NCI-H2171 treated with DMSO at 0.1 percent for 48 hours (cell line): Measurements from ENCODE around the gene JAK3.

Experiments
- DNase-seq: peaks from one replicate; lab custom pipeline; 2025; lab: John Stamatoyannopoulos, UW

JAK3 gene

DNA sequence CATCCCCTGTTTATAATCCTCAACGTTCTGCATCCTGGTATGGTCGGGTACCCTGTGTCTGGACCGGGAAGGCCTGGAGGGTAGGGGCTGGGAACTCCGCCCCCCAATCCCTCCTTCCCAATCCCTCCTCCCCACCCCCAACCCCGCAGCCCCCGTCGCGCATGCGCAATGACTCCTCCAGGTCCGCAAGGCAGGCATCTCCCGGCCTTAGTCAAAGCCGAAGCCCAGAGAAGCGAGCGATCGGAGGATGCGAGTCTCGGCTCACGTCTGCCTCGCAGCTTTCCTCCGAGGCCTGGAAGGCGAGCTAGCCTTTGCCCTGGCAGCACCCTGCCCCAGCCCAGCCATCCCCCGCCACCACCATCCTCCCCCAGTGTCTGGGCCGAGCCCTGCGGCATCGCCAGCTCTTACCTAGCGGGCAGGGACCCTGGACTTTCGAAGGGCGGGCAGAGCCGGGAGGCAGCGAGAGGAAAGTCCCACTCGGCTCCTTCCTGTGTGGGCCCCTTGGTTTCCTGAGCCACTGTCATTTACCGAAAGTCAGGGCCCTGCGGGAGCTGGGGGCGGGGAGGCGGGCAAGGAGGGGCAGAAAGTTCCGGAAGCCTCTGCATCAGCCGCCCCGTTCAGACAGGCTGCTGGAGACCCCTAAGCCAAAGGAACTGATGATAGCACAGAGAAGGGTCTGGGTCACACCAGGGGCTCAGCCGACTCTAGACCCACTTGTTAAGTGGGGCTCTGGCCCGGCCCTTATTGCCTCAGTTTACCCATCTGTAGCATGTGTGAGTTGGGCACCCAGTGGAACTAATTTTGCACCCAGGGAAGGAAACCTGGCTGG lies at the start of gene JAK3:
TSS of gene JAK3 (minus strand) at position 445 of the 829 bp plus-strand sequence. CDS start 3,565 bp downstream, outside the sequence.
- no peak for DNase-seq

DNA sequence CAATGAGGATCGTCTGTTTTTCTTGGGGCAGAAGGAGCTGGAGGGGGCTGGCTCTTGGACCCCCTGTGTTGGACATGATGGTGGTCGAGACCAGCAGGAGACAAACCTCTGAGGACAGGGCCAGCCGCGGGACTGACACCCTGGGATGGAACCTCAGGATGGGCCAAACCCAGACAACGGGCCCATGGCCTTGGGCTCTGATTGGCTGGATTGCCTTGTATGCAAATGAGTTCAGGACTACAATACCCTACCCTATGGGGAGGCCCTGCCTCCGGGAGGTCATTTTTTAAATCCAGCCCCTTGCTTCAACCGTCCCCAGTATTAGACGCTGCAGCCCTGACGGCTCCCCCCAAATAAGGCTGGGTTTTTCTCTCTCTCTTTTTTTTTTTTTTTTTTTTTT lies 46.0 kb upstream of the JAK3 start:
- DNase-seq: no peak

DNA sequence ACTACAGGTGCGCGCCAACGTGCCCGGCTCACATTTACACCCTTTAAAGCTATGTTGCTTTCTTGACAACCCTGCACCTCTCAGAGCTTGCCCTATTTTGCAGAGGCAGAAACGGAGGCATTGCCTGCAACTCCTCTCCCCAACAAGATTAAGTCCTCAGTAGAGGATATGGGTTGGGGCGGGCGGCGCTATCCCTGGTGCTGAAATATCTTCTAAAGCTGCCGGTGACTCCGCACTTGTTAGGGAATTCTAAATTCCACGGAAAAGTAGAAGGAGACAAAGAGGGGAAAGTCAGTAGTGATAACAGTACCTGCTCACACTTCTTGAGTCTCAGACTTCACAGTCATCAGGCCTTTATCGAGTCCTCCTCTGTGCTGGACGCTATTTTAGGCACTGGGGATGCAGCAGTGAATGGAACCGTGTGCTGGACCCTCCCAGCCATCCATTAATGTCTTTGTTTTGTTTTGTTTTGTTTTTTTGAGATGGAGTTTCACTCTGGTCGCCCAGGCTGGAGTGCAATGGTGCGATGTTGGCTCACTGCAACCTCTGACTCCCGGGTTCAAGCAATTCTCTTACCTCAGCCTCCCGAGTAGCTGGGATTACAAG lies 41.9 kb upstream of the JAK3 start:
- no peak for DNase-seq

DNA sequence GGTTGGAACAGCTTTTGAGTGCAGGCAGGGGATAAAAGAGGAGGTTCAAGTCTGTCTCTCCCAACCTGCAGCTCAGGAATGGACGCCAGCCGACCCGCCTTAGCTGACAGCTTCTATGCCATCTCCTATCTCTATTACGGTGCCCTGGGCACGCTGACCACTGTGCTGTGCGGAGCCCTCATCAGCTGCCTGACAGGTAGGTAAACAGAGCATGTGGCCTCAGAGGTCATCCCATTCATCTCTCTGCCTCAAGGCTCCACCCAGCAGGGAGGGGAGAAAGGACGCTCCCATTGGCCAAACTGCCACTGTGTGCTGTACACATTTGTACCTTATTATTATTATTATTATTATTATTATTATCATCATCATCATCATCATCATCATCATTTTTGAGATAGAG lies 40.5 kb upstream of the JAK3 start:
- no peak for DNase-seq

DNA sequence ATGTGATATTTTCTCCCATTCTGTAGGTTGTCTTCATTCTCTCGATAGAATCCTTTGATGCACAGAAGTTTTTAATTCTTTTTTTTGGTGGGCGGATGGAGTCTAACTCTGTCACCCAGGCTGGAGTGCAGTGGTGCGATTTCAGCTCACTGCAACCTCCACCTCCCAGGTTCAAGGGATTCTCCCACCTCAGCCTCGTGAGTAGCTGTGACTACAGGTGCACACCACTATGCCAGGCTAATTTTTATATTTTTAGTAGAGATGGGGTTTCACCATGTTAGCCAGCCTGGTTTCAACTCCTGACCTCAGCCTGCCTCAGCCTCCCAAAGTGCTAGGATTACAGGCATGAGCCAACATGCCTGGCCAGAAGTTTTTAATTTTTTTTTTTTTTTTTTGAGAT lies 39.4 kb upstream of the JAK3 start:
- DNase-seq: peak; percentile 45

DNA sequence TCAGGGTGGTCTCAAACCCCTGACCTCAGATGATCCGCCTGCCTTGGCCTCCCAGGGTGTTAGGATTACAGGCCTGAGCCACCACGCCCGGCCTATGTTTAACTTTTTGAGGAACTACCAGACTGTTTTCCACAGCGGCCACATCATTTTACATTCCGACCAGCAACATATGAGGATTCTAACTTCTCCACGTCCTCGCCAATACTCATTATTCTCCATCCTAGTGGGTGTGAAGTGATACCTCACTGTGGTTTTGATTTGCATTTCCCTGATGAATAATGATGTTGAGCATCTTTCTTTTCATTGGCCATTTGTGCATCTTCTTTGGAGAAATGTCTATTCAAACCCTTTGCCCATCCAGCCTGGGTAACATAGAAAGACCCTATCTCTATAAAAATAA lies 38.7 kb upstream of the JAK3 start:
- DNase-seq: no peak

DNA sequence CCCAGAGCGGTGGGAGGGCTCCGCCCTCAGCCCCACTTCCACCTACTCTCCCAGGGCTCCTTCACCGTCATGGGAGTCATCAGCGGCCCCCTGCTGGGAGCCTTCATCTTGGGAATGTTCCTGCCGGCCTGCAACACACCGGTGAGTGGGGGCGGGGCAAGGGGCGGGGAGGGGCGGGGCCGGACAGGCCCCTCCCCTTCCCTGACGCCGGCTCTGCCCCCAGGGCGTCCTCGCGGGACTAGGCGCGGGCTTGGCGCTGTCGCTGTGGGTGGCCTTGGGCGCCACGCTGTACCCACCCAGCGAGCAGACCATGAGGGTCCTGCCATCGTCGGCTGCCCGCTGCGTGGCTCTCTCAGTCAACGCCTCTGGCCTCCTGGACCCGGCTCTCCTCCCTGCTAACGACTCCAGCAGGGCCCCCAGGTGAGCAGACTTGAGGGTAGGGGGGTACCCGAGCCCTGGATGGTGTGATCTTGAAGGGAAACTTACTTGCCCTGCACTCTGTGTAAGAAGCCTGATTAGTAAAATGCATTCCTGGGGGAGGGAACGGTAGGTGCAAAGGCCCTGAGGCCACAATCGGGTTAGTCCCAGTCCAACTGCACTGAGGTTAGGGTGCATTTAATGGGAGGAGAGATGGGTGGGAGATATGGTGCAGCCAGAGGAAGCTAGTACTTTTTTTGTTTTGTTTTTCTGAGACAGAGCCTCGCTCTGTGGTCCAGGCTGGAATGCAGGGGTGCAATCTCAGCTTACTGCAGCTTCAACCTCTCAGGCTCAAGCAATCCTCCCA lies 36.0 kb upstream of the JAK3 start:
- DNase-seq: no peak

DNA sequence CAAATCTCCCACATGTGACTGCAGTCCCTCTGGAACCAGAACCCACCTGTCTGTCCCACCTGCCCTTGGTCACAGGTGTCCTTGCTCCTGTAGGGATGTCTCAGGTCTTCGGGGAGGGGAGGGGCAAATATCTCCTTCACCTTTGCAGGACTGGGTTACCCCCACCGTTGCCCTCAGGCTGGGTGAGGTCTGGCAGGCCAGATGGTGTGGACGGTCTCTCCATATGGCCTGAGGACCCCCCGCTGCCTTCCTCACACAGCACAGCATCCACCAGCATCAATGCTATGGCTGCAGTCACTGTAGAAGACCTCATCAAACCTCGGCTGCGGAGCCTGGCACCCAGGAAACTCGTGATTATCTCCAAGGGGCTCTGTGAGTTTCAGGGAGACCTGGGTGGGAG lies 33.9 kb upstream of the JAK3 start:
- no peak for DNase-seq

DNA sequence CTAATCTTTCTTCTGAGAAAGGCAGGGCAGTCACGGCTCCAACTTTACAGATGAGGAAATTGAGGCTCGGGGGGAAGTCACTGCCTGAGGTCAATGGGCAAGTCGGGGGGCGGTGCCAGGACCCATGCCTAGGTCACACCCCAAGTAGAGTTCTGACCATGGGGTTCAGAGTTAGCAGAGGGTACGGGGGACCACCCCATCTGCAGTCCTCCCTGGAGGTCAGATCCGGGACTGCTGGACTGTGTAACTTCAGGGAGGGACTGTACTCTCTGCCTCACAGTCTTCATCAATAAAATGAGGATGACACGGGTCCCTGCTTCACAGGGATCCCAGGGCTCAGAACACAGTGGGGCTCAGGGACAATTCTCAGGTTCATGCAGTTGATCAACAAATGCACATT lies 31.7 kb upstream of the JAK3 start:
- DNase-seq: no peak

DNA sequence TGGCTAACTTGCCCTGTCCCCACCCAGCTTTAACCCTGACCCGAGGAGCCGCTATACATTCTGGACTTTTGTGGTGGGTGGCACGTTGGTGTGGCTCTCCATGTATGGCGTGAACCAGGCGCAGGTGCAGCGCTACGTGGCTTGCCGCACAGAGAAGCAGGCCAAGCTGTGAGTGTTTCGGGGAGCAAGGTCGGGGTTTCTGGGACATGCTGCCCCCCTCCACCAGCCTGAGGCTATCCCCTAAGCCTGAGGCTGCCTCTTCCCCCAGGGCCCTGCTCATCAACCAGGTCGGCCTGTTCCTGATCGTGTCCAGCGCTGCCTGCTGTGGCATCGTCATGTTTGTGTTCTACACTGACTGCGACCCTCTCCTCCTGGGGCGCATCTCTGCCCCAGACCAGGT lies 29.9 kb upstream of the JAK3 start:
- DNase-seq: no peak

DNA sequence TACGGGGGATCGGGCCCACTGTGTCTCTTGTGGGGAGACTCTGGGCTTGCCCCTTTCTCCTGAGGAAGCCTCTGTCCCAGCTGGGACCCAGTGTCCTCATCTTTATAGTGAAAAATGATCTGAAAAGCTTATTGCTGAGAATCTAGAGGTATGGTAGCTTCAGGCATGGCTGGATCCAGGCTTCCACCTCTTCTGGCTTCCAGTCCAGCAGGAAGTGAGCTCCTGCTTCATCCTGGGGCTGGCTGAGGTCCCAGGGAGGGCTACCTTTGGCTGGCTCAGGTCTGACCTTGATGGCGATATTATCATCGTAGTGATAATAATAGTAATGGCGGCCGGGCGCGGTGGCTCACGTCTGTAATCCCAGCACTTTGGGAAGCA lies 27.0 kb upstream of the JAK3 start:
- no peak for DNase-seq

DNA sequence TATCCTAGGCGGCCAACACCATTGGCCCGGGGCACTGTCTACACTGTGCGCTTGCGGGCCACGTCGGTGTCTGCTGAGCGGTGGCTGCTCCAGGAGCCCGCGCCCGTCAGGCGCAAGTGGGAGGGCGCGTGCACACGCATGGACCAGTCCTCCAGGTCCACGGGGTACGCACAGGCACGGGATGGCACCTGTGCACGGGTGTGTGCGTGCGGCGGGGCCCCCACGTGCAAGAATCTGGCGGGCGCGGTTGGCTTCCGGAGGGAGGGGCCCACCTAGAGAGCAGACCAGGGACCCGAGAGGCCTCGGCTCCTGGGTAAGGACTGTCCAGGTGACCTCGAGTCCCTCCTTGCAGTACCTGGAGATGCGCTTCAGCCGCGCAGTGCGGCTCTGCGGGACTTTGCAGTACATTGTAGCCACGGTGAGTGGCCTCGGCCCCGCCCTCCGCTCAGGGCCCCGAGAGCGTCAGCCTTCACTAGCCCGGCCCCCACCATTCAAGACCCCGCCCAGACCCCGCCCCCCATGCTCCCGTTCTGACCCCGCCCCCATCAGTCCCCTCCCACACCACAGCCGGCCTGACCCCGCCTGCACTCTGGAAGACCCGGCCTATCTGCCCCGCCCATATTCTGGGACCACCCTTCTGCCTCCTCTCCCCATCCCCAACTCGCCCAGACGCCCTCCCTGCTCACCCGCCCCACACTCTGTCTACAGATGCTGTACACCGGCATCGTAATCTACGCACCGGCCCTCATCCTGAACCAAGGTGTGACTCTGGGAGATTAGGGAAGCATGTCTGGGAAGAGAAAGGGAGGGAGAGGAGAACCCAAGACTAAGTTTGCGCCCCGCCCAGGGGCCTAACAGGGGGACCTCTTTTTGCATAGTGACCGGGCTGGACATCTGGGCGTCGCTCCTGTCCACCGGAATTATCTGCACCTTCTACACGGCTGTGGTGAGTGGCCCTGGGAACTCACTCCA lies 26.3 kb upstream of the JAK3 start:
- peak; percentile 76 for DNase-seq

DNA sequence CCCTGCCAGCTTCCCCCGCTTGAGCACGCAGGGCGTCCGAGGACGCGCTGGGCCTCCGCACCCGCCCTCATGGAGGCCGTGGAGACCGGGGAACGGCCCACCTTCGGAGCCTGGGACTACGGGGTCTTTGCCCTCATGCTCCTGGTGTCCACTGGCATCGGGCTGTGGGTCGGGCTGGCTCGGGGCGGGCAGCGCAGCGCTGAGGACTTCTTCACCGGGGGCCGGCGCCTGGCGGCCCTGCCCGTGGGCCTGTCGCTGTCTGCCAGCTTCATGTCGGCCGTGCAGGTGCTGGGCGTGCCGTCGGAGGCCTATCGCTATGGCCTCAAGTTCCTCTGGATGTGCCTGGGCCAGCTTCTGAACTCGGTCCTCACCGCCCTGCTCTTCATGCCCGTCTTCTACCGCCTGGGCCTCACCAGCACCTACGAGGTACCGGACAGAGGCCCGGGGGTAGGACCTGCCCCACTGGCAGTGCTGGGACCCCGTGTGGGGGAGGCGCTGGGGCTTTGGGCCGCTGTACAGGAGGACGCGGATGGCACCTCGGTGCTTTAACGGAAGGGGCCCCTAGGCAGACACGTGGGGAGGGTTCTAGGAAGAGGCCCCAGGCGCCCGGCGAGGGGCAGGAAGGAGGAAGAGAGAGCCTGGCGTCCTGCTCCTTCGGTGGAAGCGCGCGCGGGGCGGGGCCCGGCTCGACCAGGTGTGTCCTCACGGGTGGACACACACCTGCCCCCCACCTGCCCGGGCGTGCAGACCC lies 24.6 kb upstream of the JAK3 start:
- DNase-seq: no peak

DNA sequence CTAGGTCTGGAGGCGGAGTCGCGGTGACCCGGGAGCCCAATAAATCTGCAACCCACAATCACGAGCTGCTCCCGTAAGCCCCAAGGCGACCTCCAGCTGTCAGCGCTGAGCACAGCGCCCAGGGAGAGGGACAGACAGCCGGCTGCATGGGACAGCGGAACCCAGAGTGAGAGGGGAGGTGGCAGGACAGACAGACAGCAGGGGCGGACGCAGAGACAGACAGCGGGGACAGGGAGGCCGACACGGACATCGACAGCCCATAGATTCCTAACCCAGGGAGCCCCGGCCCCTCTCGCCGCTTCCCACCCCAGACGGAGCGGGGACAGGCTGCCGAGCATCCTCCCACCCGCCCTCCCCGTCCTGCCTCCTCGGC lies 24.1 kb upstream of the JAK3 start, which contains the start of gene SLC5A5:
TSS of gene SLC5A5 (plus strand) at position 68 of the 373 bp plus-strand sequence. CDS start 375 bp downstream, outside the sequence.
- DNase-seq: no peak

DNA sequence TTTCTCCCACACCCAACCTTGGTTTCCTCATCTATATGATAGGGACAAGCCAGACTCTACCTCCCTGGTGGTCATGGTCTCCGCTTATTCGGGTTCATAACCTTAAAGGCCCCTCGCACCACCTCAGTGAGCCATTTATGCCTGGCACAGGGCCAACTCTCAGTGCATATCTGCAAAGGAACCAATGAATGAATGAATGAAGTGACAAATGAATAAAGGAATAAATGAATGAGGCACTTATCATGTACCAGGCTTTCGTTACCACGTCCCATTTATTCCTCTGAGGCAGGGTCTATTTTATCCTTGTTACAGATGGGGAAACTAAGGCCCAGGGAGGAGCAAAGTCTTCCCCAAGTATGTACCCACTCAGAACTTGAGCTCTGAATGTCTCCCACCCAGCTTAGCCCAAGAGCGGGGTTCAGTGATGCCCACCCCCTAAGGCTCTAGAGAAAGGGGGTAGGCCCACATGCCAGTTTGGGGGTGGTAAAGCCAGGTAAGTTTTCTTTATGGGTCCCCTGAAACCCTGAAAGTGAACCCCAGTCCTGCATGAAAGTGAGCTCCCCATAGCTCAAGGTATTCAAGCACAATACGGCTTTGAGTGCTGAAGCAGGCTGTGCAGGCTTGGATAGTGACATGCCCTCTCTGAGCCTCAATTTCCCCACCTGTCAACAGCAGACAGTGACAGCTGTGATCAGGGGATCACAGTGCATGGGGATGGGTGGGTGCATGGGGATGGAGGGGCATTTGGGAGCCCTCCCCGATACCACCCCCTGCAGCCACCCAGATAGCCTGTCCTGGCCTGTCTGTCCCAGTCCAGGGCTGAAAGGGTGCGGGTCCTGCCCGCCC lies 23.5 kb upstream of the JAK3 start:
- DNase-seq: no peak

DNA sequence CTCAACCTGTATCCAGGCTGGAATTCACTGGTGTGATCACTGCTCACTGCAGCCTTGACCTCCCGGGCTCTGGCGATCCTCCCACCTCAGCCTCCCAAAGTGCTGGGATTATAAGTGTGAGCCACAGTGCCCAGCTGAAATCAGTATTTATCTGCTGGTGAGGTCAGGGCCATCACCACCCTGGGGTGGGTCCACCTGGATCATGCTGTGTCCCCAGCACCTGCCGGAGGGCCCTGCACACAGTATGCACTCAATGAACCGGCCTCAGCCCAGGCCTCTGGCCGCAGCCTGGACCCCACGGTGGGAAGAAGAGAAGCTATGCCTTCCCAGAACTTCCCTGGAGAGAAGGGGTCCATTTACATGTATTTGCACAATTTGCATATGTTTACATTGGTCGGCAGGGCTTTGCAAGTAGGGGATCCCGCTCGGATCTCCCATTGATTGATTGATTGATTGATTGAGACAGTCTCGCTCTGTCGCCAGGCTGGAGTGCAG lies 21.4 kb upstream of the JAK3 start:
- DNase-seq: no peak

DNA sequence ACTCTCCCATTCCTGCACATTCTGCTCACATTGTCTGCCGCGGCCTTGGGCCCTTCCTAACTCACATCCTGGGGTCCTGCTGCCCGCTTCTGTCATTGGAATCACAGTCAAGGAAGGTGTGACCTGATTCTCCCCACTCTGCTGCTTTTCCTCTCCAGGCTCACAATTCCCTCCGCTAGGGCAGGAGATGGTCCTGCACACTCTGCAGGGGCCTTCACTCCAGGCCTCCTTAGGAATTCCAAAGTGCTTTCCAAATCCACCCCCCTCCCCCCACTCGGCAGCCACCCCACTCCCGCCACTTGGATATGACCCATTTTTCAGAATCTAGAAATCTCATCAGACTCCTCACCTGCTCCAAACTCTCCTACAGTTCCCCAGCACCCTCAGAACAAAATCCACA lies 20.9 kb upstream of the JAK3 start:
- no peak for DNase-seq

DNA sequence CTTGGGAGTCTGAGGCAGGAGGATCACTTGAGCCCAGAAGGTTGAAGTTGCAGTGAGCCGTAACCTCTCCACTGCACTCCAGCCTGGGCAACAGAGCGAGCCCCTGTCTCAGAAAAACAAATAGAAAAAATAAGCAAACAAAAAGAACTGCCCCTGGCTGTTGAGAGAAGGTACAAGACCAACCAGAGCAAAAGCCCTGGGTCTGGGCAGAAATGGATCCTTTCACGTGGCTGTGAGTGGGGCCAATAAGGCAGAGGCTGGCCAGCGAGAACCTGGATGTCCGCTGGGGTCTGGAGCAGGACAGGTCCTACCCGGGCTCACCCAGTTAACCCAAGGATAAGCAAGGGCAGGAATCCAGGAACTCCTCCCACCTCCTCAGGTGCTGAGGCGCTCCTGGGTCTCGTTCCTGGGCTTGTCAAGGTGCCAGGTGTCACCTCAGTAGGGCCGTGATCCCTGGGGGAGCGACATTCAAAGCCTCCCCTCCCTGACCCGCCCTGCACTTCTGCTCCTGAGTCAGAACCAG lies 19.2 kb upstream of the JAK3 start:
- DNase-seq: peak; percentile 19

DNA sequence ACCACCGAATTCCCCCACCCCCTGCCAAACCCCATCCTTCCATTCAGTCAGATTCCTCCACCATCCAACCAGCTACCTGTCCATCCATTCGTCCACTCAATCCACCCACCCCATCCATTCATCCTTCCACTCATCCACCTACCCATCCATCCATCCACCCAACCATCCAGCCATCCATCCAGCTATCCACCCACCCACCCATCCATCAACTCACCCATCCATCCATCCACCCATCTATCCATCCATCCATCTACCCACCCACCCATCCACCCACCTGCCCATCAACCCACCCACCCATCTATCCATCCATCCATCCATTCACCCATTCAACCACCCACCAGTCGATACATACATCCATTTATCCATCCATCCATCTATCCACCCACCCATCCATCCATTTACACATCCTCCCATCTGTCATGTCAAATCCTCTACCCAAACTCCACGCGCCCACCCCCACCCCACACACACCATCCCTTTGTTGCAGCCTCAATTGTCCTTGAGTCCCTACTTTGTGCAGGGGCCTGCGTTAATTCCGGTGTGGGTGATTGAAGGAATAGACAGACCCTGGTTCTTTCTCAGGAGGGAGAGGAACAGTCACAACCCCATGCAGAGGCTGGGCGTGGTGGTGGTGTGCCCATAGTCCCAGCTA lies 18.7 kb upstream of the JAK3 start:
- DNase-seq: no peak
